GM12878 (cell line): ENCODE results near the gene SHISA6.

Source experiments
- CREB1 ChIP-seq: IDR thresholded peaks from 2 replicates; pipeline ENCODE4 v1.6.1; 2012; ENCODE audit warnings: low read depth, mild to moderate bottlenecking, inconsistent platforms
- E4F1 ChIP-seq: fragments of 450-650 bp; IDR thresholded peaks from 2 replicates; pipeline ENCODE4 v1.6.1; 2018; ENCODE audit warnings: borderline replicate concordance, mild to moderate bottlenecking; ENCODE audit not compliant: partially characterized antibody
- EED ChIP-seq: sonication (generic); IDR thresholded peaks from 2 replicates; pipeline ENCODE4 v1.6.1; 2016; ENCODE audit warnings: antibody characterized with exemption, low read depth
- ESRRA ChIP-seq: IDR thresholded peaks from 2 replicates; pipeline ENCODE4 v1.6.1; 2012; ENCODE audit warnings: mild to moderate bottlenecking, low read length, improper control_type of control experiment
- ETV6 ChIP-seq, 2 experiments: fragments of 450-650 bp in 1 of 2; IDR thresholded peaks in 1 of 2; conservative IDR thresholded peaks in 1 of 2; 2 replicates each; pipeline ENCODE4 v1.6.1; 2014; ENCODE audit warnings: antibody characterized with exemption in 1 of 2, borderline replicate concordance in 1 of 2, low read depth in 1 of 2, mild to moderate bottlenecking in 1 of 2, moderate library complexity in 1 of 2
- FOXM1 ChIP-seq: IDR thresholded peaks from 2 replicates; pipeline ENCODE4 v1.6.1; 2012; ENCODE audit warnings: low read depth, mild to moderate bottlenecking, inconsistent platforms, low read length, moderate library complexity
- POLR2A ChIP-seq: IDR thresholded peaks from 2 replicates; pipeline ENCODE4 v1.6.1; 2011; ENCODE audit warnings: low read depth, mild to moderate bottlenecking, low read length
- POLR2AphosphoS2 ChIP-seq: IDR thresholded peaks from 2 replicates; pipeline ENCODE4 v1.6.1; 2011; ENCODE audit warnings: low read depth, mild to moderate bottlenecking, low read length, improper control_type of control experiment, moderate library complexity
- RUNX3 ChIP-seq: IDR thresholded peaks from 2 replicates; pipeline ENCODE4 v1.6.1; 2012; ENCODE audit warnings: low read length, inconsistent platforms
- SUZ12 ChIP-seq: fragments of 200-600 bp; sonication (generic); IDR thresholded peaks from one replicate; pipeline ENCODE4 v1.6.1; 2018; ENCODE audit warnings: antibody characterized with exemption, mild to moderate bottlenecking; ENCODE audit not compliant: unreplicated experiment
- YBX1 ChIP-seq: fragments of 450-650 bp; IDR thresholded peaks from 2 replicates; pipeline ENCODE4 v1.6.1; 2016; ENCODE audit warnings: antibody characterized with exemption
- TF ChIP-seq, protein P1 (sequence below): IDR thresholded peaks from 2 replicates; pipeline ENCODE4 v1.6.1; 2012; ENCODE audit warnings: low read depth, low read length, improper control_type of control experiment
- TF ChIP-seq, protein P2 (sequence below): IDR thresholded peaks from 2 replicates; pipeline ENCODE4 v1.6.1; 2012; ENCODE audit warnings: low read depth, low read length, improper control_type of control experiment

- TF ChIP-seq POLR2AphosphoS2 (no peak), ETV6 (conservative IDR thresholded peaks at IDR 0.05 in 1 of 2, IDR thresholded peaks at IDR 0.05 in 1 of 2; ENCODE audit: borderline replicate concordance in 1 of 2, low read depth in 1 of 2) (no peak), FOXM1 (no peak), CREB1 (no peak), EED (no peak), YBX1 (no peak), RUNX3 (no peak), SUZ12 (no peak), POLR2A (no peak), ESRRA (no peak), E4F1 (no peak)
- TF ChIP-seq, protein P1, sequence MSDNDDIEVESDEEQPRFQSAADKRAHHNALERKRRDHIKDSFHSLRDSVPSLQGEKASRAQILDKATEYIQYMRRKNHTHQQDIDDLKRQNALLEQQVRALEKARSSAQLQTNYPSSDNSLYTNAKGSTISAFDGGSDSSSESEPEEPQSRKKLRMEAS, result no peak
- TF ChIP-seq, protein P2, sequence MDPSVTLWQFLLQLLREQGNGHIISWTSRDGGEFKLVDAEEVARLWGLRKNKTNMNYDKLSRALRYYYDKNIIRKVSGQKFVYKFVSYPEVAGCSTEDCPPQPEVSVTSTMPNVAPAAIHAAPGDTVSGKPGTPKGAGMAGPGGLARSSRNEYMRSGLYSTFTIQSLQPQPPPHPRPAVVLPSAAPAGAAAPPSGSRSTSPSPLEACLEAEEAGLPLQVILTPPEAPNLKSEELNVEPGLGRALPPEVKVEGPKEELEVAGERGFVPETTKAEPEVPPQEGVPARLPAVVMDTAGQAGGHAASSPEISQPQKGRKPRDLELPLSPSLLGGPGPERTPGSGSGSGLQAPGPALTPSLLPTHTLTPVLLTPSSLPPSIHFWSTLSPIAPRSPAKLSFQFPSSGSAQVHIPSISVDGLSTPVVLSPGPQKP, result no peak
Measured at GRCh38 chr17:11204991-11205390, 36.0 kb upstream of the SHISA6 start.
